OCI-LY1 (cell line): ENCODE results near the gene TMEM131.
"Not testable (repeated sequence)": the region's sequence is repeated elsewhere in the genome, so short reads cannot be mapped to it uniquely, and the experiment has no call there.

Source experiments
- H2AFZ ChIP-seq: fragments of 200-600 bp; sonication (generic), shearing (Covaris generic); 2 replicates; pipeline ENCODE4 v1.6.0; 2014; ENCODE audit warnings: antibody characterized with exemption, mild to moderate bottlenecking, low read length
- H3F3A ChIP-seq: fragments of 200-600 bp; sonication (generic), shearing (Covaris generic); 2 replicates; pipeline ENCODE4 v1.6.0; 2014; ENCODE audit warnings: mild to moderate bottlenecking, antibody characterized with exemption, low read length, moderate library complexity; ENCODE audit not compliant: insufficient read depth
- H3K27ac ChIP-seq: fragments of 200-600 bp; sonication (generic); 2 replicates; pipeline ENCODE4 v1.5.1; 2014; ENCODE audit warnings: low read length, mixed run types, mild to moderate bottlenecking, low read depth; ENCODE audit not compliant: poor library complexity, severe bottlenecking
- H3K27me3 ChIP-seq: fragments of 200-600 bp; sonication (generic); 2 replicates; pipeline ENCODE4 v1.6.0; 2014; ENCODE audit warnings: antibody characterized with exemption, mild to moderate bottlenecking, low read length, moderate library complexity; ENCODE audit not compliant: insufficient read depth
- H3K36me3 ChIP-seq: fragments of 200-600 bp; sonication (generic); 2 replicates; pipeline ENCODE4 v1.6.1; 2014; ENCODE audit warnings: mild to moderate bottlenecking, antibody characterized with exemption, low read length, moderate library complexity, mixed read lengths; ENCODE audit not compliant: insufficient read depth
- H3K4me1 ChIP-seq: fragments of 200-600 bp; sonication (generic); 2 replicates; pipeline ENCODE4 v1.5.1; 2014; ENCODE audit warnings: mild to moderate bottlenecking, low read length, moderate library complexity; ENCODE audit not compliant: insufficient read depth, severe bottlenecking
- H3K4me2 ChIP-seq: fragments of 200-600 bp; sonication (generic), shearing (Covaris generic); 2 replicates; pipeline ENCODE4 v1.6.1; 2014; ENCODE audit warnings: low read length
- H3K4me3 ChIP-seq: fragments of 200-600 bp; sonication (generic); 2 replicates; pipeline ENCODE4 v1.5.1; 2014; ENCODE audit warnings: low read length, low read depth, mild to moderate bottlenecking, mixed read lengths; ENCODE audit not compliant: poor library complexity, severe bottlenecking
- H3K79me2 ChIP-seq: fragments of 200-600 bp; shearing (Covaris generic); 2 replicates; pipeline ENCODE4 v1.6.1; 2016; ENCODE audit warnings: mixed run types, low read length, mixed read lengths; ENCODE audit not compliant: insufficient read depth
- H3K9ac ChIP-seq: fragments of 200-600 bp; sonication (generic), shearing (Covaris generic); 2 replicates; pipeline ENCODE4 v1.6.1; 2014; ENCODE audit warnings: mild to moderate bottlenecking, low read length, mixed read lengths
- H3K9me2 ChIP-seq: fragments of 200-600 bp; sonication (generic), shearing (Covaris generic); 2 replicates; pipeline ENCODE4 v1.6.1; 2014; ENCODE audit warnings: low read depth, mild to moderate bottlenecking, low read length, mixed read lengths
- H3K9me3 ChIP-seq: fragments of 200-600 bp; shearing (Covaris generic); 2 replicates; pipeline ENCODE4 v1.6.1; 2014; ENCODE audit warnings: low read length, mixed read lengths
- H4K20me1 ChIP-seq: fragments of 200-600 bp; sonication (generic), shearing (Covaris generic); 2 replicates; pipeline ENCODE4 v1.6.0; 2016; ENCODE audit warnings: mild to moderate bottlenecking, low read length; ENCODE audit not compliant: insufficient read depth
- CTCF ChIP-seq: fragments of 200-600 bp; sonication (generic), shearing (Covaris generic); IDR thresholded peaks from 2 replicates; pipeline ENCODE4 v1.5.1; 2017; ENCODE audit warnings: mild to moderate bottlenecking, antibody characterized with exemption, low read length, moderate library complexity, mixed read lengths
- EZH2 ChIP-seq: fragments of 200-600 bp; sonication (generic), shearing (Covaris generic); IDR thresholded peaks from 2 replicates; pipeline ENCODE4 v1.8.0; 2017; ENCODE audit warnings: borderline replicate concordance, mixed run types, mild to moderate bottlenecking, antibody characterized with exemption, low read length, moderate library complexity, mixed read lengths

Gene TMEM131

GRCh38 chr2:97919858-97920257 lies 75.9 kb downstream of the TMEM131 start:
- H3K36me3 ChIP-seq: peaks cover 37% of the 10 kb centered on the region
- peaks cover 14% of the 10 kb centered on the region for H3K9me3 ChIP-seq
- no peak overlapping the region for H2AFZ ChIP-seq
- H3K27me3 ChIP-seq: no peaks in the 10 kb centered on the region
- H4K20me1 ChIP-seq: no peaks in the 10 kb centered on the region
- no peak overlapping the region for H3K9ac ChIP-seq
- no peak overlapping the region for H3K4me2 ChIP-seq
- TF ChIP-seq CTCF (no peak), EZH2 (no peak)
- no peak overlapping the region for H3K27ac ChIP-seq
- H3K9me2 ChIP-seq: no peaks in the 10 kb centered on the region
- no peaks in the 10 kb centered on the region for H3F3A ChIP-seq
- H3K4me3 ChIP-seq: no peak overlapping the region
- H3K4me1 ChIP-seq: peaks cover 7% of the 10 kb centered on the region
- H3K79me2 ChIP-seq: no peaks in the 10 kb centered on the region

- H3K9me3 ChIP-seq: peaks cover 14% of the 10 kb centered on the region
- H3K27me3 ChIP-seq: no peaks in the 10 kb centered on the region
- no peaks in the 10 kb centered on the region for H3K79me2 ChIP-seq
- H3K9ac ChIP-seq: no peak overlapping the region
- TF ChIP-seq EZH2 (no peak), CTCF (no peak)
- no peak overlapping the region for H2AFZ ChIP-seq
- H3K4me1 ChIP-seq: peaks cover 8% of the 10 kb centered on the region
- no peaks in the 10 kb centered on the region for H3F3A ChIP-seq
- H3K4me3 ChIP-seq: no peak overlapping the region
- H3K36me3 ChIP-seq: peaks cover 28% of the 10 kb centered on the region
- no peaks in the 10 kb centered on the region for H4K20me1 ChIP-seq
- no peaks in the 10 kb centered on the region for H3K9me2 ChIP-seq
- no peak overlapping the region for H3K4me2 ChIP-seq
- no peak overlapping the region for H3K27ac ChIP-seq
Measured at GRCh38 chr2:97918818-97919217, 76.9 kb downstream of the TMEM131 start.

- H3K4me2 ChIP-seq, H3K27ac ChIP-seq, H3K27me3 ChIP-seq, H4K20me1 ChIP-seq, H3K9ac ChIP-seq, H2AFZ ChIP-seq, H3K79me2 ChIP-seq, H3K4me3 ChIP-seq, H3K9me2 ChIP-seq, H3F3A ChIP-seq: not testable (repeated sequence)
- peaks cover 14% of the 10 kb centered on the region for H3K9me3 ChIP-seq
- H3K36me3 ChIP-seq: peaks cover 28% of the 10 kb centered on the region
- H3K4me1 ChIP-seq: peaks cover 11% of the 10 kb centered on the region
Measured at GRCh38 chr2:97917668-97918067, 78.1 kb downstream of the TMEM131 start.

- H3K27me3 ChIP-seq: no peaks in the 10 kb centered on the region
- H3K27ac ChIP-seq: no peak overlapping the region
- no peak overlapping the region for H2AFZ ChIP-seq
- peaks cover 17% of the 10 kb centered on the region for H3K4me1 ChIP-seq
- no peak overlapping the region for H3K9ac ChIP-seq
- TF ChIP-seq CTCF (no peak), EZH2 (no peak)
- H4K20me1 ChIP-seq: no peaks in the 10 kb centered on the region
- H3K9me2 ChIP-seq: no peaks in the 10 kb centered on the region
- no peaks in the 10 kb centered on the region for H3F3A ChIP-seq
- peaks cover 23% of the 10 kb centered on the region for H3K36me3 ChIP-seq
- no peak overlapping the region for H3K4me2 ChIP-seq
- no peaks in the 10 kb centered on the region for H3K79me2 ChIP-seq
- H3K4me3 ChIP-seq: no peak overlapping the region
- peaks cover 10% of the 10 kb centered on the region for H3K9me3 ChIP-seq
Measured at GRCh38 chr2:97914691-97915213, 81.0 kb downstream of the TMEM131 start.
